SK-N-MC (cell line): Measurements from ENCODE around the gene PMM1.

Experiments used
- EZH2 ChIP-seq: fragments of 200-600 bp; sonication (generic); IDR thresholded peaks from one replicate; pipeline ENCODE4 v1.6.1; 2017; ENCODE audit warnings: antibody characterized with exemption
- POLR2AphosphoS5 ChIP-seq: IDR thresholded peaks from 2 replicates; pipeline ENCODE4 v1.6.1; 2012; ENCODE audit warnings: mild to moderate bottlenecking, low read depth, low read length, borderline replicate concordance

- TF ChIP-seq EZH2 (no peak), POLR2AphosphoS5 (no peak)
Observed at GRCh38 chr22:41528938-41529561, 60.6 kb downstream of the PMM1 start.
